Thymus (tissue), 11 donors: ENCODE measurements around the gene KAT8. TPM values are rescaled to one million over a fixed set of nuclear protein-coding genes. Genes with fewer than 3 reads are reported as not detected.

Experiments used
- DNase-seq, 9 donors: peaks; one replicate each; pipeline ENCODE4 v3.0.0-alpha.2; 2013; ENCODE audit warnings: low spot score in 9 of 9, low read depth in 6 of 9, missing footprints in 1 of 9
- H3K27ac ChIP-seq, 2 donors: one replicate each; pipeline ENCODE4 v1.5.1; 2013; ENCODE audit warnings: control low read depth in 1 of 2, low read depth in 1 of 2, low read length in 1 of 2, mild to moderate bottlenecking in 1 of 2, moderate library complexity in 1 of 2
- H3K27me3 ChIP-seq, 2 donors: one replicate each; pipeline ENCODE4 v1.5.1; 2013; ENCODE audit warnings: low read length in 1 of 2; ENCODE audit not compliant: control insufficient read depth in 2 of 2, insufficient read depth in 1 of 2
- H3K36me3 ChIP-seq, 2 donors: one replicate each; pipeline ENCODE4 v1.5.1; 2013; ENCODE audit warnings: low read length in 1 of 2, mild to moderate bottlenecking in 1 of 2, moderate library complexity in 1 of 2; ENCODE audit not compliant: control insufficient read depth in 2 of 2, insufficient read depth in 2 of 2
- H3K4me1 ChIP-seq, 2 donors: one replicate each; pipeline ENCODE4 v1.5.1; 2013; ENCODE audit warnings: low read length in 2 of 2; ENCODE audit not compliant: control insufficient read depth in 2 of 2, insufficient read depth in 2 of 2
- H3K4me3 ChIP-seq, 2 donors: one replicate each; pipeline ENCODE4 v1.5.1; 2013; ENCODE audit warnings: low read length in 2 of 2, control low read depth in 1 of 2, mild to moderate bottlenecking in 1 of 2
- H3K9me3 ChIP-seq, 2 donors: one replicate each; pipeline ENCODE4 v1.5.1; 2013; ENCODE audit warnings: low read length in 1 of 2, mild to moderate bottlenecking in 1 of 2; ENCODE audit not compliant: control insufficient read depth in 2 of 2, insufficient read depth in 1 of 2
- WGBS: extraction: QIAGEN DNeasy Blood & Tissue Kit; methylation state at CpG from one replicate; pipeline ENCODE4 v1.1.7; 2013; 5-methylcytosine and 5-hydroxymethylcytosine counted together
- polyA plus RNA-seq: library from polyadenylated mRNA; stranded (reverse); fragments of 200-250 nt; gene quantifications from one replicate; pipeline ENCODE4 v1.2.3, GENCODE V29; 2013
- total RNA-seq: library from RNA; stranded (reverse); fragments of 120-200 nt; gene quantifications from one replicate; pipeline ENCODE4 v1.2.4, GENCODE V29; 2013
- donor health status: healthy.

Gene KAT8
- total and polyA plus RNA-seq, 2 donors, result 62.3 to 72.9 TPM

DNA sequence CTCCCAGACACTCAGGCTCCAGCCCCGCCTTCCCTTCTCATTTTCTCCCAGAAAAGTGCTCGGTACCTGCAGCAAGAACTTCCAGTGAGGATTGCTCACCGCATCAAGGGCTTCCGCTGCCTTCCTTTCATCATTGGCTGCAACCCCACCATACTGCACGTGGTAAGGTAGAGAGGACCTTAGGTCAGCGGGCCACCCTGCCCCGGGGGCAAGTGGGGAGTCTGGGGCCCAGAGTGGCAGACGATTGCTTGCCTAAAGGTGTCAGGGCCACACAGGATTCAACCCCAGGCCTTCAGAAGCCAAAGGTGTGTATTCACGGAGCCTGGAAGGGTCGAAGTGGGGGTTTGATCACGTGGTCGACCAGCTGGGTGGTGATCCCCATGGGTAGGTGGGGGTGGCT is 7.8 kb upstream of the KAT8 start:
- peaks cover 15 to 18% of the 10 kb centered on the region in 2 donors for H3K4me1 ChIP-seq
- 97% methylated on average over 12 of the region's 12 CpGs for WGBS
- no peaks in the 10 kb centered on the region for H3K9me3 ChIP-seq
- DNase-seq, result no peak
- no peak overlapping the region for H3K4me3 ChIP-seq
- peaks cover 22 to 37% of the 10 kb centered on the region in 2 donors for H3K36me3 ChIP-seq
- no peaks in the 10 kb centered on the region for H3K27me3 ChIP-seq
- H3K27ac ChIP-seq, result no peak overlapping the region

DNA sequence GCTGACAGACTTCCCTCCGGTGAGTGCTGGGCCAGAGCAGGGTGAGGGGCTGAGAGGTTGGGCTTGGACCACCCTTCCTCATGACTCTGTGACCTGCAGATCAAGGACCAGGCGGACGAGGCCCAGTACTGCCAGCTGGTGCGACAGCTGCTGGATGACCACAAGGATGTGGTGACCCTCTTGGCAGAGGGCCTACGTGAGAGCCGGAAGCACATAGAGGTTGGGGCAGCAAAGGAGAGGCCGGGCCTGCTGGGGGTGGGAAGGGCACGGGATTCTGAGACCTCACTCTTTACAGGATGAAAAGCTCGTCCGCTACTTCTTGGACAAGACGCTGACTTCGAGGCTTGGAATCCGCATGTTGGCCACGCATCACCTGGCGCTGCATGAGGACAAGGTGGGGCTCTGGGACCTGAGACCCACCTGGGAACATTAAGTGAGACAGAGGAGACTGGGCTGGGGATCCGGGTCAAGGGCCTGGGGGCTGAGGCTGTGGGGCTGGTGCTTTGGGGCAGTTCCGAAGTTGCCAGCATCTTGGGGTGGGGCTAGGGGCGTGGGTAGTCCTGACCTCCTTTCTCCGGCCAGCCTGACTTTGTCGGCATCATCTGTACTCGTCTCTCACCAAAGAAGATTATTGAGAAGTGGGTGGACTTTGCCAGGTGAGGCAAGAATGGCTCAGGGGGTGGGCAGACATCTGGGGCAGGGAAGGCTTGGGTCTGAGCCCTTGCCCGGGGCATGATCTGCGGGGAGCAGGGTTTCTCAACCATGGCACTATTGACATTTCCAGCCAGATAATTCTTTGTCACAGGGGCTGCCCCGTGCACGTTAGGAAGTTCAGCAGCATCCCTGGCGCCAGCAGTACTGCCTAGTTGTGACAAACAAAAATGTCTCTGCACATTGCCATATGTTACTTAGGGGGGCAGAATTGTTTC is 7.1 kb upstream of the KAT8 start:
- Histone ChIP-seq H3K27ac (no peak overlapping the region), H3K4me3 (no peak overlapping the region), H3K4me1 (peaks cover 15 to 18% of the 10 kb centered on the region in 2 donors), H3K36me3 (peaks cover 22 to 37% of the 10 kb centered on the region in 2 donors), H3K27me3 (no peaks in the 10 kb centered on the region), H3K9me3 (no peaks in the 10 kb centered on the region)
- no peak for DNase-seq
- WGBS, result 94% methylated on average over 26 of the region's 26 CpGs

- no peak overlapping the region for H3K4me3 ChIP-seq
- no peaks in the 10 kb centered on the region for H3K9me3 ChIP-seq
- DNase-seq, result no peak
- peaks cover 22 to 37% of the 10 kb centered on the region in 2 donors for H3K36me3 ChIP-seq
- peaks cover 12 to 16% of the 10 kb centered on the region in 2 donors for H3K4me1 ChIP-seq
- H3K27ac ChIP-seq, result no peak overlapping the region
- WGBS, result 97% methylated on average over 23 of the region's 23 CpGs
- H3K27me3 ChIP-seq, result no peaks in the 10 kb centered on the region
Observed at GRCh38 chr16:31111881-31112466, 5.5 kb upstream of the KAT8 start.

GRCh38 chr16:31112711-31113110 is 4.8 kb upstream of the KAT8 start:
- Histone ChIP-seq H3K4me3 (no peak overlapping the region), H3K36me3 (peaks cover 22 to 37% of the 10 kb centered on the region in 2 donors), H3K4me1 (peaks cover 10 to 16% of the 10 kb centered on the region in 2 donors), H3K27me3 (no peaks in the 10 kb centered on the region), H3K27ac (no peak overlapping the region), H3K9me3 (no peaks in the 10 kb centered on the region)
- over 99% methylated on average over 2 of the region's 2 CpGs for WGBS
- DNase-seq, result no peak

DNA sequence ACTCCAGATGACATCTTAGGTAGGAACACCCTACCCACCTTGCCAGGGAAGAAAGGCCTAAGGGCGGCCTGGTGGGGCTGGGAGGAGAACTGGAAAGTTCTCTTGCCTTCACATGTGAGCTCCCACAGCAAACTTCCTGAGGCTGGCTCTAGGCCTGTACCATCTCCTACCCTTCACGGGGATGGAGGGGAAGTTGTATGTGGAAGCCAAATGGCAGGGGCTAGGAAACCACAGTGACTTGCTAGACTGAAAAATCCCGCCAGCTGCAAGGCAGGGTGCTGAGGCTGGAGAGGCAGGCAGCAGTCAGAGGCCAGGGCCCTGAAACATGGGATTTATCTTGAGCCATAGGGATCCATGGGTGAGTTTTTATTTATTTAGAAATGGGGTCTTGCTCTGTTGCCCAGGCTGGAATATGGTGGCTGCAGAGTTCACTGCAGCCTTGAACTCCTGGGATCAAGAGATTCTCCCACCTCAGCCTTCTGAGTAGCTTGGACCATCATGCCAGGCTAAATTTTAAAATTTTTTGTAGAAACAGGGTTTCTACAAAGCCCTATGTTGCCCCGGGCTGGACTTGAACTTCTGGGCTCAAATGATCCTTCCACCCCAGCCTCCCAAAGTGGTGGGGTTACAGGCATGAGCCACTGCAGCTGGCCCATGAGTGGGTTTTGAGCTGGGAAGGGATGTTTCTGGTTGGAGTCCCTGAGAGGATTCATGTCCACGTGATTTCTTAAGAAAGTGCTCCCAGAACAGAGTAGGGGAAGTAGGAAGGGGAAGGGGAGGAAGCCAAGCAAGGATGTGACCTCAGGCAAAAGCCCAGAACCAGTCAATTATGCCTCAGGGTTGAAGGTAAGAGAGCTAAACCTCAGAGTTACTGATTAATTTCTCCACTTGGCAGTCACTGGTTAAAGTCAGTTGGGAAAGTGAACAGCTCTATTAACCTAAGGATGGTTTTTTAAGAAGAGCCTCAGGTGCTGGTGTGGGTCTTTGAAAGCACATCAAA is 4.0 kb upstream of the KAT8 start:
- Histone ChIP-seq H3K27me3 (no peaks in the 10 kb centered on the region), H3K4me3 (no peak overlapping the region), H3K36me3 (peaks cover 22 to 37% of the 10 kb centered on the region in 2 donors), H3K9me3 (no peaks in the 10 kb centered on the region), H3K27ac (peak overlapping the region; percentile 18 to 25), H3K4me1 (peaks cover 8 to 17% of the 10 kb centered on the region in 2 donors)
- WGBS, result 59% methylated on average over 5 of the region's 5 CpGs
- no peak for DNase-seq

GRCh38 chr16:31114468-31114867 is 3.0 kb upstream of the KAT8 start:
- Histone ChIP-seq H3K4me3 (no peak overlapping the region), H3K4me1 (peaks cover 5 to 16% of the 10 kb centered on the region in 2 donors), H3K27me3 (no peaks in the 10 kb centered on the region), H3K9me3 (no peaks in the 10 kb centered on the region), H3K36me3 (peaks cover 30 to 35% of the 10 kb centered on the region in 2 donors), H3K27ac (peak overlapping the region in 1 of 2 donors; percentile 25)
- 98% methylated on average over 8 of the region's 8 CpGs for WGBS
- DNase-seq, result no peak

GRCh38 chr16:31118223-31119155 is 1.0 kb downstream of the KAT8 start:
- WGBS, result 72% methylated on average over 9 of the region's 9 CpGs

GRCh38 chr16:31120129-31120528 is 2.7 kb downstream of the KAT8 start:
- Histone ChIP-seq H3K27me3 (no peaks in the 10 kb centered on the region), H3K9me3 (no peaks in the 10 kb centered on the region), H3K36me3 (peaks cover 36 to 50% of the 10 kb centered on the region in 2 donors), H3K4me1 (peaks cover 5 to 16% of the 10 kb centered on the region in 2 donors), H3K27ac (no peak overlapping the region), H3K4me3 (no peak overlapping the region)
- 98% methylated on average over 16 of the region's 16 CpGs for WGBS
- DNase-seq, result no peak

More at GRCh38 chr16:31118223-31119155, 1.0 kb downstream of the KAT8 start:
- Histone ChIP-seq H3K4me1 (peaks cover 5 to 16% of the 10 kb centered on the region in 2 donors), H3K4me3 (peak overlapping the region; percentile 69 to 94), H3K27me3 (no peaks in the 10 kb centered on the region), H3K9me3 (no peaks in the 10 kb centered on the region), H3K36me3 (peaks cover 28 to 39% of the 10 kb centered on the region in 2 donors), H3K27ac (peak overlapping the region; percentile 83 to 87)
- DNase-seq, result no peak
